ENCODE data around the gene ZNF516.

ZNF516 gene

GRCh38 chr18:76348267-76349066 is 146.6 kb downstream of the ZNF516 start:
- no peak for DNase-seq (ENCODE audit: low spot score)
- no peak for TF ChIP-seq CTCF (IDR thresholded peaks at IDR 0.05; ENCODE audit: extremely low read depth, missing control alignments)

- no peak for DNase-seq (ENCODE audit: low spot score)
- no peak for TF ChIP-seq CTCF (IDR thresholded peaks at IDR 0.05; ENCODE audit: extremely low read depth, missing control alignments)
These were observed 147.7 kb downstream of the ZNF516 start for GRCh38 chr18:76347341-76347740.

GRCh38 chr18:76346490-76347130 is 148.4 kb downstream of the ZNF516 start:
- no peak for DNase-seq (ENCODE audit: low spot score)
- no peak for TF ChIP-seq CTCF (IDR thresholded peaks at IDR 0.05; ENCODE audit: extremely low read depth, missing control alignments)

GRCh38 chr18:76345901-76346300 is 149.1 kb downstream of the ZNF516 start:
- no peak for DNase-seq (ENCODE audit: low spot score)
- TF ChIP-seq CTCF (IDR thresholded peaks at IDR 0.05; ENCODE audit: extremely low read depth, missing control alignments), result no peak

GRCh38 chr18:76343938-76344569 is 151.0 kb downstream of the ZNF516 start:
- no peak for TF ChIP-seq CTCF (IDR thresholded peaks at IDR 0.05; ENCODE audit: extremely low read depth, missing control alignments)
- no peak for DNase-seq (ENCODE audit: low spot score)

GRCh38 chr18:76340410-76340809 is 154.6 kb downstream of the ZNF516 start:
- no peak for TF ChIP-seq CTCF (IDR thresholded peaks at IDR 0.05; ENCODE audit: extremely low read depth, missing control alignments)
- DNase-seq (ENCODE audit: low spot score), result no peak

GRCh38 chr18:76339246-76339620 is 155.8 kb downstream of the ZNF516 start:
- no peak for DNase-seq (ENCODE audit: low spot score)
- no peak for TF ChIP-seq CTCF (IDR thresholded peaks at IDR 0.05; ENCODE audit: extremely low read depth, missing control alignments)

Measured in GM20000 (cell line).